ENCODE results near the gene CAMK2A.

DNA sequence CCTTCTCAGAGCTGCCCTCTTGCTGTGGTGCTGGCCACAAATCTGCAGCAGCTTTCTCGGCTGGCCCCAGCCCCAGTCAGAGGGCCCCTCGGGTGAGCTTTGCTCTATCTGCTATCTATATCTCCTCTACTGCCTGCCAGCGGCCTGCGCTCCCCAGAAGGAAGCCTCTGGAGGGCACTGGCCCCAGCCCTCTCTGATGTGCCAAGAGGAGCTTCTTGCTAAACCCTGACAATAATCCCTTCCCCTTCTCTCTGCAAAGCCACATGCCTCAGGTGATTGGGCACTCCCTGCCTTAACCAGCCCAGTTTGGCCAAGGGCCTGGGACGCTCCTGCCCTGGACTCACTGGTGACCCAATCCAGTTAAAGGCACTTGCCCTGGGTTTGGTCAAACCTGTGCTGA, 42.7 kb downstream of the CAMK2A start:
- TF ChIP-seq, protein P1, sequence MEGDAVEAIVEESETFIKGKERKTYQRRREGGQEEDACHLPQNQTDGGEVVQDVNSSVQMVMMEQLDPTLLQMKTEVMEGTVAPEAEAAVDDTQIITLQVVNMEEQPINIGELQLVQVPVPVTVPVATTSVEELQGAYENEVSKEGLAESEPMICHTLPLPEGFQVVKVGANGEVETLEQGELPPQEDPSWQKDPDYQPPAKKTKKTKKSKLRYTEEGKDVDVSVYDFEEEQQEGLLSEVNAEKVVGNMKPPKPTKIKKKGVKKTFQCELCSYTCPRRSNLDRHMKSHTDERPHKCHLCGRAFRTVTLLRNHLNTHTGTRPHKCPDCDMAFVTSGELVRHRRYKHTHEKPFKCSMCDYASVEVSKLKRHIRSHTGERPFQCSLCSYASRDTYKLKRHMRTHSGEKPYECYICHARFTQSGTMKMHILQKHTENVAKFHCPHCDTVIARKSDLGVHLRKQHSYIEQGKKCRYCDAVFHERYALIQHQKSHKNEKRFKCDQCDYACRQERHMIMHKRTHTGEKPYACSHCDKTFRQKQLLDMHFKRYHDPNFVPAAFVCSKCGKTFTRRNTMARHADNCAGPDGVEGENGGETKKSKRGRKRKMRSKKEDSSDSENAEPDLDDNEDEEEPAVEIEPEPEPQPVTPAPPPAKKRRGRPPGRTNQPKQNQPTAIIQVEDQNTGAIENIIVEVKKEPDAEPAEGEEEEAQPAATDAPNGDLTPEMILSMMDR (IDR thresholded peaks at IDR 0.05 in 8 of 11, conservative IDR thresholded peaks at IDR 0.05 in 3 of 11), result no peak
- TF ChIP-seq POLR2A (IDR thresholded peaks at IDR 0.05) (no peak), POLR2AphosphoS5 (IDR thresholded peaks at IDR 0.05) (no peak)

Measured in spleen (tissue), 7 donors.